Effector memory CD4-positive, alpha-beta T cell (primary cell): ENCODE data around the gene ZNF226.
A peak's percentile ranks its signal among the peaks of the same experiment; 100 is the strongest.
"Not testable (repeated sequence)": the region's sequence is repeated elsewhere in the genome, so short reads cannot be mapped to it uniquely, and the experiment has no call there.

Source experiments
- DNase-seq, 3 donors: peaks; one replicate each; pipeline ENCODE4 v3.0.0-alpha.2; 2020
- H3K27ac ChIP-seq: 2 replicates; pipeline ENCODE4 v1.7.0; 2013; ENCODE audit warnings: mild to moderate bottlenecking, low read length, moderate library complexity; ENCODE audit not compliant: insufficient read depth, poor library complexity, severe bottlenecking
- H3K27me3 ChIP-seq: replicated peaks from 2 replicates; pipeline ENCODE4 v1.7.0; 2013; ENCODE audit warnings: mild to moderate bottlenecking, low read length; ENCODE audit not compliant: insufficient read depth, control insufficient read depth, poor library complexity, severe bottlenecking
- H3K36me3 ChIP-seq: 2 replicates; pipeline ENCODE4 v1.7.0; 2013; ENCODE audit warnings: mild to moderate bottlenecking, low read length, moderate library complexity; ENCODE audit not compliant: control insufficient read depth, insufficient read depth
- H3K4me1 ChIP-seq: 2 replicates; pipeline ENCODE4 v1.7.0; 2013; ENCODE audit warnings: low read length, mild to moderate bottlenecking; ENCODE audit not compliant: control insufficient read depth, insufficient read depth, poor library complexity, severe bottlenecking
- H3K4me3 ChIP-seq: 2 replicates; pipeline ENCODE4 v1.7.0; 2013; ENCODE audit warnings: low read length, low read depth, mild to moderate bottlenecking; ENCODE audit not compliant: insufficient read depth, poor library complexity, severe bottlenecking
- H3K9me3 ChIP-seq: 2 replicates; pipeline ENCODE4 v1.7.0; 2013; ENCODE audit warnings: mild to moderate bottlenecking, low read length, moderate library complexity; ENCODE audit not compliant: control insufficient read depth

ZNF226 gene

DNA sequence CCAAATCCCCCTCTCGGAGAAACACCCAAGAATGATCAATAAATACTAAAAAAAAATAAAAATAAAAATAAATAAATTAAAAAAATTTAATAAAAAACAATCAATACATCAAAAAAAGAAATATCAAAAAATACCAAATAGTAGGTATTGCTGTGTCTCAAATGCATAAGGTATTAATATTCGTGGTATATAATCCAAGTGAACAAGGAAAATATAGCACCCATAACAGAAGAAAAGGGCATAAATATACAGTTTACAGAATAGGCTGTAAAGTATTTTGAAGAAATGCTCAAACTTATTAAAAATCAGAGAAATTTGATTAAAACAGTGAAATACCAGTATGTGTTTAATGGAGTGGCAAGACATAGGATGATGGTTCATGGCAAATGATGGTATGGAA lies 39.9 kb downstream of the ZNF226 start:
- peaks cover 3% of the 10 kb centered on the region for H3K9me3 ChIP-seq
- no peaks in the 10 kb centered on the region for H3K4me1 ChIP-seq
- DNase-seq = no peak
- H3K27ac ChIP-seq = no peak overlapping the region
- no peaks in the 10 kb centered on the region for H3K27me3 ChIP-seq
- H3K36me3 ChIP-seq = no peaks in the 10 kb centered on the region
- no peak overlapping the region for H3K4me3 ChIP-seq

DNA sequence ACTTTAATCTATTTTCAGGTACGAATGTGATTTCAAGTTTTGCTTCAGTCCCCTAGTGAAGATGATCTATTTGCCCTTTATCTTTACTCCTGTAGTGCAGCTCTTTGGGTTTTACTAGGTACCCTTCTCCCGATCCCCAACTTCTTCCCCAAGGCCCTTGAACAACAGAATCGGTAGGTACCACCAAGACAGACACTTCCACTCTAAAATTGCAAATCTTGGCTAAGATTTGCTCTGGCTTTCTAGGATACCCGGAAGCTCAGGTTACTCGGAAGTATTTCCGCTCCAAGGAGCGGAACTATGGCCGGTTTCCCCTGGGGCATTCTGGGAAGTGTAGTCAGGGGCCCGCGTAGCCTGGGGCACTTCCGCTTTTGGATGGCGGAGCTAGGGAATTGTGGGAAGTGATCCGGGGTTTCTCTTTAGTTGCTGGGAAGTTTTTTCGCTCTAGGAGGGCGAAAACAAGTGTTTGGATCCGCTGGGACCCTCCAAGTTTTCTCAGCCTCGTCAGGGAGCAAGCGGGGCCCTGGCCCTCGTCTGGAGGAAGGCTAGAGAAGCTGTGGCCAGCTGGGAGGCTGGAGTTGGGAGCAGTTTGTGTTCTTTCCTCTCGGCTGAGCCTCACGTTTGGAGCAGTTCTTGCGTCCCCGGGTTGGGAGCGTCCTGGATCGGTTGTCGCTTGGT lies 42.4 kb downstream of the ZNF226 start:
- peak; percentile 56 to 71 (median 63) for DNase-seq
- Histone ChIP-seq H3K27ac (peak overlapping the region; percentile 40), H3K36me3 (no peaks in the 10 kb centered on the region), H3K4me1 (no peaks in the 10 kb centered on the region), H3K4me3 (peak overlapping the region; percentile 69), H3K27me3 (no peaks in the 10 kb centered on the region), H3K9me3 (no peaks in the 10 kb centered on the region)

DNA sequence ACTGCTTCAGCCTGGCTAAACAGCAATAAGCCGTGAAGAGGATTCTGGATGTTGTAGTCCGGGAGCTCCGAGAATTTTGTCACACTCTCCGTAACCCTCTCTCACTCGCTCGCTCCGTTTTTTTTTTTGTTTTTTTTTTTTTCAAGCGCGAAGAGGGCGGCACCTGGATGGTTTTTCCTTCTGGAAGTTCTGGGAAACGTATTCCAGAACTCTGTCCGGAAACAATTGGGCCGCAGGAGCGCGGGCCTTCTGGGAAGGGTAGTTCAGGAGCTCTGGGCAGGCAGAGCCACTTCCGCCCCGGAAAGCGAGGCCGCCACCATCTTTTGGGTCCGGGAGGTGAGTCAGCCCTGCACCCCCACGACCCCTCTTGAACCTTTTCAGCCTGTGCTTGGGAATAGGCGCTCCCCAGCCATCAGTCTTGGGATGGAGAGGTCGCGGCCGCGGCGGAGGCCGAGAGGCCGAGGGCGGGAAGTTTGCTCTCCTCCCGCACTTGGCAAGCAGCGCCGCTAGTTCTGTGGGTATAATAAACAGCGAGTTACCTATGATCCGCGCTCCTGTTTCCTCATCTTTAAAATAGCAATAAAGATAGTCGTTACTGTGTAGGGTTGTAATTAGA lies 47.5 kb downstream of the ZNF226 start, which contains the start of gene ZNF227:
Gene ZNF227 (plus strand): TSS at position 283 of the 616 bp plus-strand sequence. CDS start 5,261 bp downstream, outside the sequence.
- Histone ChIP-seq H3K27ac (peak within 1 kb of the TSS; percentile 70), H3K27me3 (no peaks in the 10 kb centered on the region), H3K4me3 (peak within 1 kb of the TSS; percentile 97), H3K36me3 (peaks cover 12% of the 10 kb centered on the region), H3K4me1 (no peaks in the 10 kb centered on the region), H3K9me3 (no peaks in the 10 kb centered on the region)
- DNase-seq = peak; percentile 61 to 66 (median 62)

DNA sequence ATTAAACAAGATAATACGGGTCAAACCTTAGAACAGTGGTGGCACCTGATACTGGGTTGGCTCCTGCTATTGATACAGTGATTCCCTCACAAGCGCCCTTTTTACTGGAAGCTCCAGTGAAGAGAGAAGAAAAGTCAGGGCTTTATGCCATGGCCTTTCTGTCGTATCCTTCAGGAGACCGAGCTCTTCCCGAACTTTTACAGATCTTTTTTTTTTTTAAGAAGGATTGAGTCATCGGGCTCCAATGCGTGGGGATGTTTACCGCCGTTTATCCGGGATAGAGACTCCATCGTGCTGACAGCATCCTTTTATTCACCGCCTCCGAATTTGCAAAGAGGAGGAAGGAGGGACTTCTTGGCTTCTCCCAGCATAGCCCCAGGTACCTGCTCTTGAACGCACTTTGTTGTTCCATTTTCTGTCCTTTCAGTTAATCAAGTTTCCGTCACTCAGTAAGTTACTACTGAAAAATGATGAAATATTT lies 48.0 kb downstream of the ZNF226 start:
- peak overlapping the region; percentile 97 for H3K4me3 ChIP-seq
- DNase-seq = no peak

DNA sequence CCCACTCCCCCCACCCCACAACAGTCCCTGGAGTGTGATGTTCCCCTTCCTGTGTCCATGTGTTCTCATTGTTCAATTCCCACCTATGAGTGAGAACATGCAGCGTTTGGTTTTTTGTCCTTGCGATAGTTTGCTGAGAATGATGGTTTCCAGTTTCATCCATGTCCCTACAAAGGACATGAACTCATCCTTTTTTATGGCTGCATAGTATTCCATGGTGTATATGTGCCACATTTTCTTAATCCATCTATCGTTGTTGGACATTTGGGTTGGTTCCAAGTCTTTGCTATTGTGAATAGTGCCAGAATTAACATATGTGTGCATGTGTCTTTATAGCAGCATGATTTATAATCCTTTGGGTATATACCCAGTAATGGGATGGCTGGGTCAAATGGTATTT lies 55.0 kb downstream of the ZNF226 start:
- H3K27me3 ChIP-seq, H3K4me3 ChIP-seq, H3K4me1 ChIP-seq, H3K27ac ChIP-seq, H3K9me3 ChIP-seq, DNase-seq: not testable (repeated sequence)
- H3K36me3 ChIP-seq = peaks cover 26% of the 10 kb centered on the region

More for the DNA sequence above, 48.0 kb downstream of the ZNF226 start:
- peaks cover 18% of the 10 kb centered on the region for H3K36me3 ChIP-seq
- H3K27ac ChIP-seq = peak overlapping the region; percentile 70
- H3K27me3 ChIP-seq = no peaks in the 10 kb centered on the region
- H3K9me3 ChIP-seq = no peaks in the 10 kb centered on the region
- no peaks in the 10 kb centered on the region for H3K4me1 ChIP-seq

DNA sequence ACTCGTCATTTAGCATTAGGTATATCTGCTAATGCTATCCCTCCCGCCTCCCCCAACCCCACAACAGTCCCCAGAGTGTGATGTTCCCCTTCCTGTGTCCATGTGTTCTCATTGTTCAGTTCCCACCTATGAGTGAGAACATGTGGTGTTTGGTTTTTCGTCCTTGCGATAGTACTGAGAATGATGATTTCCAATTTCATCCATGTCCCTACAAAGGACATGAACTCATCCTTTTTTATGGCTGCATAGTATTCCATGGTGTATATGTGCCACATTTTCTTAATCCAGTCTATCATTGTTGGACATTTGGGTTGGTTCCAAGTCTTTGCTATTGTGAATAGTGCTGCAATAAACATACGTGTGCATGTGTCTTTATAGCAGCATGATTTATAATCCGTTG lies 55.9 kb downstream of the ZNF226 start:
- not testable (repeated sequence) for DNase-seq, H3K4me1 ChIP-seq, H3K9me3 ChIP-seq, H3K27ac ChIP-seq, H3K4me3 ChIP-seq, H3K27me3 ChIP-seq
- H3K36me3 ChIP-seq = peaks cover 20% of the 10 kb centered on the region

DNA sequence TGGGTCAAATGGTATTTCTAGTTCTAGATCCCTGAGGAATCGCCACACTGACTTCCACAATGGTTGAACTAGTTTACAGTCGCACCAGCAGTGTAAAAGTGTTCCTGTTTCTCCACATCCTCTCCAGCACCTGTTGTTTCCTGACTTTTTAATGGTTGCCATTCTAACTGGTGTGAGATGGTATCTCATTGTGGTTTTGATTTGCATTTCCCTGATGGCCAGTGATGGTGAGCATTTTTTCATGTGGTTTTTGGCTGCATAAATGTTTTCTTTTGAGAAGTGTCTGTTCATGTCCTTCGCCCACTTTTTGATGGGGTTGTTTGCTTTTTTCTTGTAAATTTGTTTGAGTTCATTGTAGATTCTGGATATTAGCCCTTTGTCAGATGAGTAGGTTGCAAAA lies 56.4 kb downstream of the ZNF226 start:
- H3K27me3 ChIP-seq, H3K4me1 ChIP-seq, H3K27ac ChIP-seq, H3K9me3 ChIP-seq, DNase-seq, H3K4me3 ChIP-seq: not testable (repeated sequence)
- H3K36me3 ChIP-seq = peaks cover 20% of the 10 kb centered on the region
